ENCODE measurements around the gene C4B. TPM values are rescaled to one million over a fixed set of nuclear protein-coding genes. Genes with fewer than 3 reads are reported as not detected.
"Not testable (repeated sequence)": the region's sequence is repeated elsewhere in the genome, so short reads cannot be mapped to it uniquely, and the experiment has no call there.

Gene C4B
- total and polyA plus RNA-seq, 3 donors from 2014 or later, result 21.3 to 125 (median 96.7) TPM

DNA sequence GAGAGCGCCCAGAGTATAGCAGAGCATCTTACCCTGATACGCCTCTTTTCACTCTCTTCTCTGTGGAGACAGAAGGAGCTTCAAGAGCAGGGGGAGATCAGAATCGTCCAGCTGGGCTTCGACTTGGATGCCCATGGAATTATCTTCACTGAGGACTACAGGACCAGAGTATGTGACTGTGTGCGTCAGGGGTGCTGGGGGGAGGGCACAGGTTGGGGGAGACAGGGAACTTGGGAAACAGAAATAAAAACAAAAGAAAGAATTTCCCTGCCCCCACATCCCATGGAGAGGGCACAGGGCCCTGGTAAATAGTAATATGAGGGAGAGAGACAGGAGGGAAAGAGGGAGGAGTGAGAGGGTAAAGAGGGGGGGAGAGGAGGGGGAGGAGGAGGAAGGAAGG is 35.8 kb upstream of the C4B start:
- Histone ChIP-seq H3K27ac (no peak overlapping the region), H3K9me3 (no peaks in the 10 kb centered on the region), H3K27me3 (no peaks in the 10 kb centered on the region), H3K4me3 (no peak overlapping the region), H3K4me1 (no peaks in the 10 kb centered on the region), H3K36me3 (ENCODE audit: low read depth, missing control alignments) (no peaks in the 10 kb centered on the region)
- intact Hi-C loops (cut with DNase I; ENCODE audit: low total_unique reads), result no loop called here
- DNase-seq, result no peak
- TF ChIP-seq, protein P1, sequence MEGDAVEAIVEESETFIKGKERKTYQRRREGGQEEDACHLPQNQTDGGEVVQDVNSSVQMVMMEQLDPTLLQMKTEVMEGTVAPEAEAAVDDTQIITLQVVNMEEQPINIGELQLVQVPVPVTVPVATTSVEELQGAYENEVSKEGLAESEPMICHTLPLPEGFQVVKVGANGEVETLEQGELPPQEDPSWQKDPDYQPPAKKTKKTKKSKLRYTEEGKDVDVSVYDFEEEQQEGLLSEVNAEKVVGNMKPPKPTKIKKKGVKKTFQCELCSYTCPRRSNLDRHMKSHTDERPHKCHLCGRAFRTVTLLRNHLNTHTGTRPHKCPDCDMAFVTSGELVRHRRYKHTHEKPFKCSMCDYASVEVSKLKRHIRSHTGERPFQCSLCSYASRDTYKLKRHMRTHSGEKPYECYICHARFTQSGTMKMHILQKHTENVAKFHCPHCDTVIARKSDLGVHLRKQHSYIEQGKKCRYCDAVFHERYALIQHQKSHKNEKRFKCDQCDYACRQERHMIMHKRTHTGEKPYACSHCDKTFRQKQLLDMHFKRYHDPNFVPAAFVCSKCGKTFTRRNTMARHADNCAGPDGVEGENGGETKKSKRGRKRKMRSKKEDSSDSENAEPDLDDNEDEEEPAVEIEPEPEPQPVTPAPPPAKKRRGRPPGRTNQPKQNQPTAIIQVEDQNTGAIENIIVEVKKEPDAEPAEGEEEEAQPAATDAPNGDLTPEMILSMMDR (IDR thresholded peaks at IDR 0.05), result no peak
- no peak for TF ChIP-seq POLR2A (IDR thresholded peaks at IDR 0.05)
- WGBS, 2 donors, result 94 to 96% methylated on average over 5 of the region's 5 CpGs

DNA sequence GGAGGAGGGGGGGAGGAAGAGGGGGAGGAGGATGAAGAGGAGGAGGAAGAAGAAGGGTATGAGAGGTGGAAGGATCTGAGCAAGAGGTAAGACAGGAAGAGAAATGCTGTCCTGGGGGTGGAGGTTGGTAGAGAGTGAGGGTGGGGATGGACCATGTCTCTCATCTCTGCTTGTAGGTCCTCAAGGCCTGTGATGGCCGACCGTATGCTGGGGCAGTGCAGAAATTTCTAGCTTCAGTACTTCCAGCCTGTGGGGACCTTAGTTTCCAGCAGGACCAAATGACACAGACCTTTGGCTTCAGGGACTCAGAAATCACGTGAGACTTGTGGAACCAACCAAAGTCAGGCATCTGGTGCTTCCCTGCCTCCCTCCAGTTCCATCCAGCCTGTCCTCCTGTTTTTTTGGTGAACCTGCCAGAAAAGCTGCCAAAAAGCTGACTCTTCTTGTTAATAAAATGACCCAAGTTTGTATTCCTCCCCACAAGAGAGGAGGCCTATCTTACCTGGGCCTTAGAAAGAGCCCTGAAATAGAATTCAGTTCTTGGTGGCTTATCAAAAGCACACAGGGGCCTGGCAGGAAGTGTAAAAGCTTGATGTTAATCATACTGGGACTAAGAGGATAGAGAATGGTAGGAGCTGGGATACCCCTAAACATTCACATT is 35.2 kb upstream of the C4B start:
- Histone ChIP-seq H3K27ac (no peak overlapping the region), H3K4me1 (no peaks in the 10 kb centered on the region), H3K4me3 (no peak overlapping the region), H3K9me3 (no peaks in the 10 kb centered on the region), H3K27me3 (no peaks in the 10 kb centered on the region), H3K36me3 (ENCODE audit: low read depth, missing control alignments) (no peaks in the 10 kb centered on the region)
- no peak for DNase-seq
- no peak for TF ChIP-seq POLR2A (IDR thresholded peaks at IDR 0.05)
- TF ChIP-seq, protein P1 (IDR thresholded peaks at IDR 0.05), result no peak
- 82% methylated on average over 3 of the region's 3 CpGs for WGBS, 2 donors
- intact Hi-C loops (cut with DNase I; ENCODE audit: low total_unique reads), result no loop called here

DNA sequence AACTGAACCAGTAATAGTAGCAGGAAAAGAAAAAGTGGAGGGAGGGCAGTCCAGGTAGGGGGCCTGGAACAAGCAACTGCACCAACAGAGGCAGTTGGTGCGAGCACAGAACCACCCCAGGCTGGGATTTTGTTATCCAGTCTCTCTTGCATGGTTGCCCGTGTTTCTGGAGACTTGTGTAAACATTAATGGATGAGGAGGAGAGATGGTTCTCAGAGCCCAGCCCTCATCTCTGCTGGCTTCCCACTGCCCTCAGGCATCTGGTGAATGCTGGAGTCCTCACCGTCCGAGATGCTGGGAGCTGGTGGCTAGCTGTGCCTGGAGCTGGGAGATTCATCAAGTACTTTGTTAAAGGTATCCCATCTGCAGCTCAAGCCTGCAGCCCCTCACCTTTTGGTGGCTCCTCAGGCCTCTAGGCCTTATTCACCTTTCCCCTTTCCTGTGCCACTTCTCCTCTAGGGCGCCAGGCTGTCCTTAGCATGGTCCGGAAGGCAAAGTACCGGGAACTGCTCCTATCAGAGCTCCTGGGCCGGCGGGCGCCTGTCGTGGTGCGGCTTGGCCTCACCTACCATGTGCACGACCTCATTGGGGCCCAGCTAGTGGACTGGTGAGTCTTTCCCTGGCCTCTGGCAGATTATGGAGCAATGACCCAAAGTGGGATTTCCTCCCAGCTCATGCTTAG is 34.3 kb upstream of the C4B start:
- intact Hi-C loops (cut with DNase I; ENCODE audit: low total_unique reads); H3K36me3 ChIP-seq (ENCODE audit: low read depth, missing control alignments); H3K4me3 ChIP-seq; DNase-seq; H3K4me1 ChIP-seq; H3K27ac ChIP-seq; H3K9me3 ChIP-seq; H3K27me3 ChIP-seq: not testable (repeated sequence)
- WGBS, 2 donors, result 88 to 92% methylated on average over 4 to 13 of the region's 13 CpGs

DNA sequence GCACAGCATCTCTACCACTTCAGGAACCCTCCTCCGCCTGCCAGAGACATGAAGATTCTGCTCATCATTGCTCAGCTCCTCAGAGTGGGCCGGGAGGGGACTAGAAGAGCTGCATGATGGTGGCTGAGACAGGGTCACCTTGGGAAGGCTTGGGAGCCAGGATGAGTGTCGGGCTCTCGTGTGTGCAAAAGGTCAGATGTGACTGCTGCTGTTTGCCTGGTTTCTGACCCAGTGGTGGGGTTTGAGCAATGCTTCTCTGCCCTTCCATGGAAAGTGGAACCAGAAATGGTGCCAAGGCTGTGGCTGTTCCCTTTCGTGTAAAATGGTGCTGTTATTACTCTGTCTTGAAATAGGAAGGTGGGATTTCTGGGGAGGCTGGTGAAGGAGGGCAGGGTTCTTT is 33.6 kb upstream of the C4B start:
- H3K4me1 ChIP-seq; H3K27me3 ChIP-seq; H3K36me3 ChIP-seq (ENCODE audit: low read depth, missing control alignments); H3K9me3 ChIP-seq; intact Hi-C loops (cut with DNase I; ENCODE audit: low total_unique reads); DNase-seq; H3K27ac ChIP-seq; H3K4me3 ChIP-seq: not testable (repeated sequence)
- no CpG with 5 or more reads among the region's 5 CpGs for WGBS, 2 donors

DNA sequence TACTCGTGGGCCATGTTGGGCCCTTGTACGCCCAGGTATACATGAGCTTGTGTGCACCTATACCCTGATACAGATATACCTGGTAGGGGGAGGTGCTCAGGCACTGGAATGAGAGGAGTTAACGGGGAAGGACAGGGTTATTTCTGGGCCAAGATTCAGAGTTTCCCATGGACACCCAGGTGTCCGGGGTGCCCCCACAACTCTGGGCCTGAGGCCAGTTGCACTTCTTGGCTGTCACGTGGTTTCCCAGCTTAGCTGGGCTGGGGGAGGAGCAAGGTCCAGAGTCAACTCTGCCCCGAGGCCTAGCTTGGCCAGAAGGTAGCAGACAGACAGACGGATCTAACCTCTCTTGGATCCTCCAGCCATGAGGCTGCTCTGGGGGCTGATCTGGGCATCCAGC is 32.9 kb upstream of the C4B start, which contains the start of gene C4A:
Gene C4A, plus strand, starts transcription at position 314 of the 400 bp plus-strand sequence. Its CDS starts 51 bp downstream, at position 365.
- H3K36me3 ChIP-seq (ENCODE audit: low read depth, missing control alignments); DNase-seq; H3K27me3 ChIP-seq; H3K4me1 ChIP-seq; H3K27ac ChIP-seq; H3K9me3 ChIP-seq; intact Hi-C loops (cut with DNase I; ENCODE audit: low total_unique reads); H3K4me3 ChIP-seq: not testable (repeated sequence)
- no CpG with 5 or more reads among the region's 7 CpGs for WGBS, 2 donors

DNA sequence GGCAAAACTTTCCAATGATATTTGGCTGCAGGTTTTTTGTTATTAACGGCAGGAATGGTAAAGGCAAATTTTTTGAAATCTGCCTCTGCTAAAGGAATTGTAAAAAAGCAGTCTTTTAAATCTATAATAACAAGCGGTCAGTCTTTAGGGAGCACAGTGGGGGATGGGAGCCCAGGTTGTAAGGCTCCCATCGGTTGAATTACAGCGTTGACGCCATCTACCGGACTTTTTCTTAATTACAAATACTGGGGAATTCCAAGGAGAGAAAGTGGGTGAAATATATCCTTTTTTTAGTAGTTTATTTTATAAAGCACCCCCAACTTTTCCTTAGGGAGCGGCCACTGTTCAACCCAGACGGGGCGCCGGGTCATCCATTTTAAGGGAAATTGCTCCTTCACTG is 25.2 kb upstream of the C4B start:
- intact Hi-C loops (cut with DNase I; ENCODE audit: low total_unique reads); H3K4me1 ChIP-seq; H3K36me3 ChIP-seq (ENCODE audit: low read depth, missing control alignments); H3K4me3 ChIP-seq; H3K9me3 ChIP-seq; H3K27me3 ChIP-seq; H3K27ac ChIP-seq; DNase-seq: not testable (repeated sequence)
- WGBS, 2 donors, result no CpG with 5 or more reads among the region's 10 CpGs

DNA sequence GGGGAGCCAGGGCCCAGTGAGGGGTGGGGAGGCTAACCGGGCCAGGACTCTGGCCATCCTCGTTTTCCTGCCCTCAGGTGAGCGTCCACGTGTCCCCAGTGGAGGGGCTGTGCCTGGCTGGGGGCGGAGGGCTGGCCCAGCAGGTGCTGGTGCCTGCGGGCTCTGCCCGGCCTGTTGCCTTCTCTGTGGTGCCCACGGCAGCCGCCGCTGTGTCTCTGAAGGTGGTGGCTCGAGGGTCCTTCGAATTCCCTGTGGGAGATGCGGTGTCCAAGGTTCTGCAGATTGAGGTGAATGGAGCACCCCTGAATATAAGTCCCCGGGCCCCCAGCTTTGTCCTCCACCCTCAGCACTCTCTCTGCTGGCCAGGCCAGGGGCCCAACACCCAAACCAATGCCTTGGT is 20.2 kb upstream of the C4B start:
- 100% methylated on average over 9 of the region's 14 CpGs; no CpG with 5 or more reads in 1 of the 2 donors for WGBS, 2 donors
- H3K36me3 ChIP-seq (ENCODE audit: low read depth, missing control alignments); H3K27ac ChIP-seq; intact Hi-C loops (cut with DNase I; ENCODE audit: low total_unique reads); DNase-seq; H3K9me3 ChIP-seq; H3K4me1 ChIP-seq; H3K27me3 ChIP-seq; H3K4me3 ChIP-seq: not testable (repeated sequence)

DNA sequence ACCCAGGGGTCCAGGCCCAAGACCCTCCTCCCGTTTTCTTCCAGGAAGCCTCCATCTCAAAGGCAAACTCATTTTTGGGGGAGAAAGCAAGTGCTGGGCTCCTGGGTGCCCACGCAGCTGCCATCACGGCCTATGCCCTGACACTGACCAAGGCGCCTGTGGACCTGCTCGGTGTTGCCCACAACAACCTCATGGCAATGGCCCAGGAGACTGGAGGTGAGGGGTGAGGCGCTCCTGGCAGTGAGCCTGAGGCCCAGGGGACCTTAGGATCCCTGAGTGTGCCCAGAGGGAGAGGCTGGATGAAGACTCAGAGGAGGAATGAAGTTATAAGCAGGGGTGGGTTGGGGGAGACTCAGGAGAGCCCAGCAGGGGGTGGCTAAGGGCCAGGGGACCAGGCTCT is 18.2 kb upstream of the C4B start:
- H3K4me3 ChIP-seq; H3K4me1 ChIP-seq; H3K9me3 ChIP-seq; H3K27me3 ChIP-seq; H3K27ac ChIP-seq; DNase-seq; intact Hi-C loops (cut with DNase I; ENCODE audit: low total_unique reads); H3K36me3 ChIP-seq (ENCODE audit: low read depth, missing control alignments): not testable (repeated sequence)
- 84% methylated on average over 6 of the region's 6 CpGs; no CpG with 5 or more reads in 1 of the 2 donors for WGBS, 2 donors

DNA sequence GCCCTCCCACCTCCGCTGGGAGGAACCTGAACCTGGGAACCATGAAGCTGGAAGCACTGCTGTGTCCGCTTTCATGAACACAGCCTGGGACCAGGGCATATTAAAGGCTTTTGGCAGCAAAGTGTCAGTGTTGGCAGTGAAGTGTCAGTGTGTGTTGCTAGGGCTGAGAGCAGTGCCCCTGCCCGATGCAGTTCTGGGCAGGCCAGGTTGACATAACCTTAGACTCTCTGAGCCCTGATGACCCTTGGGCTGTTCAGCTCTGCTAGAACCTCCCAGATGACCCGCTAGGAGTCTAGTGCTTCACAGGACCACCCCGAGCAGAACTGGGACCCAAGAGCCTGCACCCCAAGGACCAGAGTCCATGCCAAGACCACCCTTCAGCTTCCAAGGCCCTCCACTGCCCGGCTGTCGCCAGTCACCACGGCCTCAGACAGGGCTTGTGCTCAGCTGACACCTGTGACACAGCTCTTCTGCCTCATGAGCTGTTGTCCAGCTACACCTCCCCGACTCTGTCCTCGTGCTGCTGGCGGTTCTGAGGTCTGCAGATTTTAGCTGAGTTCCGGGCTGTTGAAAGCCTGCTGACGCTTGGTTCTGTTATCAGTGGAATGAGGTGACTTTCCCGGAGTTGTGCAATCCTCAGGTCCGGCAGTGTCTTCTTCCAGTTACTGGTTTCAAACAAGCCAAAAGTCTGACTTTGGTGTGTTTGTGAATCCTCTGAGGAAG is 11.9 kb upstream of the C4B start:
- H3K36me3 ChIP-seq (ENCODE audit: low read depth, missing control alignments); H3K4me1 ChIP-seq; intact Hi-C loops (cut with DNase I; ENCODE audit: low total_unique reads); H3K27me3 ChIP-seq; H3K4me3 ChIP-seq; H3K9me3 ChIP-seq; DNase-seq; H3K27ac ChIP-seq: not testable (repeated sequence)
- WGBS, 2 donors, result no CpG with 5 or more reads among the region's 15 CpGs

DNA sequence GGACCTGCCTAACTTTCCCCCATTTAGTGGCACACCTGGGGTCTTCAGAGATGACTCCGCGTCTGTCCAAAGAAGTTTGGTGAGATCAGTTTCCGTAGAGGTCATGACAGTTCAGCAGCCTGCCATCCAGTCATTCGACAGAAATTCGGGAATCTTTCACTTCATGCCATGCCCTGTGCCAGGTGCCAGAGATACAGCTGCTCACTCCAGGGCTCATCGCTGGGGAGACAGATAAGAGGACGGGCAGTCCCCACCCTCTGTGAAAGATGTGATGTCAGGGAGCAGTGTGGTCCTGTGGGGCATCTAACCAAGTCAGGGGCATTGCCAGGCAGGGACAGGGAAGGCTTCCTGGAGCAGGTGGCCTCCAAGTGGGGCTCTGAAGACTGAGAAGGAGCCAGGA is 11.3 kb upstream of the C4B start:
- intact Hi-C loops (cut with DNase I; ENCODE audit: low total_unique reads); H3K36me3 ChIP-seq (ENCODE audit: low read depth, missing control alignments); DNase-seq; H3K4me1 ChIP-seq; H3K9me3 ChIP-seq; H3K27me3 ChIP-seq; H3K4me3 ChIP-seq; H3K27ac ChIP-seq: not testable (repeated sequence)
- WGBS, 2 donors, result no CpG with 5 or more reads among the region's 7 CpGs
